NCI-H2081 treated with DMSO at 0.1 percent for 48 hours (cell line): ENCODE results near the gene SBF2.

Experiments used
- DNase-seq: peaks from one replicate; lab custom pipeline; 2025; lab: John Stamatoyannopoulos, UW

Gene SBF2

GRCh38 chr11:9851366-9851765 lies 442.7 kb downstream of the SBF2 start:
- no peak for DNase-seq

- DNase-seq: no peak
Measured at GRCh38 chr11:9850224-9850895, 443.7 kb downstream of the SBF2 start.

DNA sequence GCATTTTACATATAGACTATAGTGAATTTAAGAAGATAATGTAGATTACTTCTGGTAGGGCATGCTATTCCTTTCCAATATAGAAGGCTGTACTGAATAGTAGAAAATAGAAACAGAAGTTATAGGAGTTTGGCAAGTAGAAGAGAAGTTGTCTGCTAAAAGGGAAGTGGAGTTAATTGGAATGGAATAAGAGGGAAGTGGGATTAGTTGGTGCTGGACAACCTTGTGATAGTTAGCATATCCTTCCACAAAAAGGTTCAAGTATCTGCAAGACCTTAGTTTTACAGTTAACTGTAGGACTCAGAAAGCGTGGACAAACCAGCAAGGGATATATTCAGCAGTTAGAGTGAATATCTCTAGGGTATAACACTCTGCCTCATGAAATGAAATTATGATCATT lies 444.6 kb downstream of the SBF2 start:
- no peak for DNase-seq

- DNase-seq: no peak
Measured at GRCh38 chr11:9847636-9848035, 446.4 kb downstream of the SBF2 start.

DNA sequence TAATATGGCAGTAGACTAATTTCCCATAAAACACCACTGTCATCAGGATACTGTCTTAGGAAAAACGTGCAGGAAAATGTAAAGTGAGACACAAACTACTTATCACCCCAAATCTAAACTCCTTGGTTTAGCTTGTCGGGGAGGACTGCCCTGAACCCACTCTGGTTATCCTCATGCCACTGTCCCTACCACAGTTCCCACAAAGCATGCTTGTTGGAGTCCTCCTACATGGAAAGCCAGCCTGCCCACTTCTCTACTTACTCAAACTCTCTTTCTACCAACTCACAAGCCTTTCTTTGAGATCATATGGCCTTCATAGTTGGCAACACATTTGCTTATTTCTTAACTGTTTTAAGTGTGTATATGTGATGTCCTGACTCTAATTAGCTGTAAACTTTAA lies 451.1 kb downstream of the SBF2 start:
- no peak for DNase-seq

GRCh38 chr11:9840460-9841004 lies 453.5 kb downstream of the SBF2 start:
- DNase-seq: no peak

GRCh38 chr11:9839550-9839949 lies 454.5 kb downstream of the SBF2 start:
- no peak for DNase-seq

DNA sequence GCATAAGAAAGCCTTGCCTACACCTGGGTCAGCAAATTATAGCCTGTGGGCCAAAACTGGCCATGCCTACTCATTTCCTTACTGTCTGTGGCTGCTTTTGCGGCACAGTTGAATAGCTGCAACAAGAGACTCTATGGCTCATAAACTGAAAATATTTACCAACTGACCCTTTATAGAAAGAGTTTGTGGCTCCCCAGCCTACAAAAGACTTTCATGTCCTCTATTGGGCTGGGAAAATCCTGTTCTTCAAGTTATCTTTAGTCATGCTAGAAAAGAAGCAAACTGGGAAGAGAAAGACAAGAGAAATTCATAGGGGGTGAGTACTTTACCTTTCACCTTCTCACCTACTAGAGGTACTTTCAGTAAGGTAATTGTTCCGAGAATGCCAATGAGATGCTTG lies 455.1 kb downstream of the SBF2 start:
- DNase-seq: no peak

DNA sequence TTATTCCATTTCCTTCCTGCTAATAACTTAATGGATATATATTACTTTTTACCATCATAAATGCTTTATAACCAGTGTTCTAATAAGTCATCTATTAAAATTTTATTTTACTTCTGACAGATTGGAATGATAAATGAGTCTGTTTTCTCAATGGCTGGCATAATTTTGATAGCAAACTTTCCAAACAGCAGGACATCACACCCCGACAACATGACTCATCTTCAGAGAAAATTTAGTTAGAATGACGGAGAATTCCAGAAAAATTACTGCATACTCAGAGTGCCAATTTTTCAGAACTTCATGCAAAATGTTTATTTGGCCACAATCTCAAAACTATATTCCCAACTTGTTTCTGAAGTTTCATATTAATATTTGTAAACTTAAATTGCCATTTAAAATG lies 455.8 kb downstream of the SBF2 start:
- DNase-seq: no peak

GRCh38 chr11:9834291-9834690 lies 459.7 kb downstream of the SBF2 start:
- no peak for DNase-seq

DNA sequence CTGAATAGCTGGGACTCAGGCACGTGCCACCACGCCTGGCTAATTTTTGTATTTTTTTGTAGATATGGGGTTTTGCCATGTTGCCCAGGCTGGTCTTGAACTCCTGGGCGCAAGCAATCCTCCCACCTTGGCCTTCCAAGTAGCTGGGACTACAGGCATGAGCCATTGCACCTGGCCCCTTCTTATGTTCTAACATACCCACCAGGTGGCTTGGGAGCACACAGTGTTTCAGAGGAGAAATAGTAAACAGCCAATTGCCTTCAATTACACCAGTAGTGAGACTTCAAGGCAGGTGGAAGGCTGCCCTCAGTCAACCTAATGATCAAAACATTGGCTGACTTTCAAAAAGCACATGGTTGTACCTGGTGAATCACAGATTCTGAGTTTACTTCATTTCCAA lies 462.9 kb downstream of the SBF2 start:
- no peak for DNase-seq

GRCh38 chr11:9827708-9828107 lies 466.3 kb downstream of the SBF2 start:
- no peak for DNase-seq

DNA sequence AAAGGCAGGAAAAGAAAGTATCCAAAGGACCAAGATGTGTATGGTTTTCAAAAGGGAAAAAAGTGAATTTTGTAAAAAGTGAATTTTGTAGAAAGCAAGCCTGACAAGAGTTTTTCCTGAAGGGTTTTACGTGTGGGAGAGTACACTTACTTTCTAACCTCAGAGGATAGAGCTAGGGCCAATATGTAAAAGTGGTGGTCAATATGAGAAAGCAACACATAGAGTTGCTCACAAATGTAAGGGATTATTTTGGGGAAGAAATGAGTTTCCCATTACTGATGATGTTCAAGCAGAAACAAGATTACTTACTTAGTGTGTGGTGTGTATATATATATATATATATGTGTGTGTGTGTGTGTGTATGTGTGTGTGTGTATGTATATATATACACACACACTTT lies 467.6 kb downstream of the SBF2 start:
- DNase-seq: no peak

- no peak for DNase-seq
Measured at GRCh38 chr11:9825895-9826294, 468.1 kb downstream of the SBF2 start.

- DNase-seq: no peak
Measured at GRCh38 chr11:9825315-9825714, 468.7 kb downstream of the SBF2 start.

DNA sequence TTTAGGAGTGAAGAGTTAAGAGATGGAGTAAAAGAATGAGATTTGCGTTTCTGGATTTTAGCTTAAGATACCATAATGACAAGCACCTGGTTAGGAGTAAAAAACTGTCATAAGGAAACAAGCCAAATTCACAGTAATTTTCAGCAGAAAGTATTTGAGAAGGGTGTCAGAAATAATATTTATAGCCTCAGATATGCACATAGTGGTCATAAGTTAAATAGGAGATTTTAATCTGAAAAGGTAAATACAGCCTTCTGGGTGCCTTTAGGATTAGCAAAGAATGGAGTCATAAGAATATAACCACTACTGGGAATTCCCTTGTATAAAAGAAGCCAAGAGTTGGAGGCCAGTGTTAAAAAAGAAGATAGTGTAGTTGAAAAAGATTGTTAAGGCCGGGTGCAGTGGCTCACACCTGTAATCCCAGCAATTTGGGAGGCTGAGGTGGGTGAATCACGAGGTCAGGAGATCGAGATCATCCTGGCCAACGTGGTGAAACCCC lies 470.1 kb downstream of the SBF2 start:
- no peak for DNase-seq

DNA sequence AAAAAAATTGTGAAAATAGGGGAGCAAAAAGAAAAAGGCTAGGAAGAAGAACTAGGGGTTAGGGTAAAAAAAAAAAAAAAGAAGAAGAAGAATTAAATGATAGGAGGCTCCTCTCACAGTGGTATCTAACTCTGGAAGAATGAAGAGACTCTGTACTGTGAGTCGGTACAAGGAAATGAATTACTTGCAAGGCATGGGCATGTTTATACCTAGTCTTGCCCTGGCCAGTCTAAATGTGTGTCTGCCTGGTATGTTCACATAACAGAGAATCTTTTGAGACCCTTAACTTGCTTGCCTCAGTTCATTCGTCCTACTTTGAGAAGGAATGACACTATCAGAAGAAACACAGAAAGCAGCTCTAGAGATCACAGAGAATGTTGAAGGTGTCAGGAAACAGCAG lies 470.6 kb downstream of the SBF2 start:
- no peak for DNase-seq

DNA sequence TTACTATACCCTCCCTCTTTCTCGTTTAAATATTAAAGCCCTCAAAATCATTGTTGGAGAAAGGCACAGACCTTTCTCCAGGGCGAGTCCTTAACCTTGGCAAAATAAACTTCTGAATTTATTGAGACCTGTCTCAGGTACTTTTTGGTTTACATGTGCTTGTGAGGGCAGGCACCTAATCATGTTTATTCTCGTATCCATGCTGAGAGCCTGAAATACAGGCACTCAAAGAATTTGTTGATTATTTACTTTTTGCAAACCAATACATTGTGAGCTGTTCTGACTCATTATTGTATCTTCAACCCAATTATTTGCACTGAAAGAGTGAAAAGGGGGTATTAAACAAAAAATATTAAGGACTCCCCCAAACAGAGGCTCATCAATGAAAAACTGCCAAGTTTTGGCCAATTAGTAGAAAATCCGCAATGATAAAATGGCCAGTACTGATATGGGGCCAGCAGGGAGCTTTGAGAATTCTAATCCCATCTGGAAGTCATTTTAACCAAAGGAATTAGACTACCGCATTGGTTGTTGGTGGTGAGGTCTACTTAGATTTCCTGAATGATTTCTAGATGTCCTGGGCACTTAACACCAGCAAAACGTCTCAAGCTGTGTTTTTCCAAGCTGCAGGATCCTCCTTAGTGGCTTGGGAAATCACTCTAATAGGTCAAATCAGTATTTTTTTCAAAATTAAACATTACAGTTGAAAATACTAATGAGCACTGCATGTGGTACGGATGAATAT lies 472.8 kb downstream of the SBF2 start:
- DNase-seq: no peak

DNA sequence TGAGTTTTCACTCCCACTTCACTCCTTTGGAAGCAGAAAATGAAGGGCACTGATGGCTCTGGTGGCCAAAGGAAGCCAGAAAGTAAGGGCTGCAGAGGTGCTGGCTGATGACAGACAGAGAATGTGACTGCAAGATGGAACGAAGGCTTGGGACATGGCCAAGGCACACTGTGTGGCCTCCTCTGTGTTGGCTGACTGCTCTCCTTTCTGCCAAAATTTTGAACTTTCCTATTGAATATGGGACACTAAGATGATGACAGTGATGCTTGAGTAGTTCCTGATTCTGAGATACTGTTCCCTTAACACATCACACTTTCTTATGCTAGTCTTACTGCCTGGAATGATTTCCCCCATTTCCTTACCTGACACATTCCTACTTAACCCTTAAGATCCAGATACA lies 473.8 kb downstream of the SBF2 start:
- DNase-seq: no peak

GRCh38 chr11:9817191-9817590 lies 476.8 kb downstream of the SBF2 start:
- no peak for DNase-seq

DNA sequence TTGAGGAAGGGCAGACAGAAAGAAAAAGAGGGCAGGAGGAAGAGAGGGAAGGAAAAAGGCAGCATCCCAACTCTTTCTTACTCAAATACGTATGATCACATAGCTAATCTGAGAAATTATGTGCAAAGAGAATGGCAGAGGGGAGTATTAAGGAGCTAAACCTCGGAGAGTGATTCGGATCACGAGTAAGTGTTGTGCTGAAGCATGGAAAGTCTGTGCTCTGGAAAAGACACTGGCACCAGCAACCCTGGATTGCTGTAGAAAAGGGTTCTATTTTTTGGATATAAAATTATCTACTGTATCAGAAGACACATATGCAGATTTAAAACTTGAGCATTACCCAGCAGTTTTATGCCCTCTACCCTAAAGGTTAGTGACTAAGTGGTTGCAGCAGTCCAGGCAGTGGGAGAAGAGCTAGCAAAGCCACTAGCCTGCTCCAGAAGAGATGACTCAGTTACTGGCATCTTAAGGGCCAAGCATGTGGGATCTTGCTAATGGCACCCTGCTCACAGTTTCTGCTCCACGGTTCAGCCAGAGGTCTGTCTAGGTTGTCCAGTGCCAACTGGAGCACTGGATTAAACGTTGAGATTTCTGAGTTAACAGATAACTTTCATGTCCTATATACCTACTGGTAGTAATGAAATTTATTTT lies 478.4 kb downstream of the SBF2 start:
- no peak for DNase-seq

DNA sequence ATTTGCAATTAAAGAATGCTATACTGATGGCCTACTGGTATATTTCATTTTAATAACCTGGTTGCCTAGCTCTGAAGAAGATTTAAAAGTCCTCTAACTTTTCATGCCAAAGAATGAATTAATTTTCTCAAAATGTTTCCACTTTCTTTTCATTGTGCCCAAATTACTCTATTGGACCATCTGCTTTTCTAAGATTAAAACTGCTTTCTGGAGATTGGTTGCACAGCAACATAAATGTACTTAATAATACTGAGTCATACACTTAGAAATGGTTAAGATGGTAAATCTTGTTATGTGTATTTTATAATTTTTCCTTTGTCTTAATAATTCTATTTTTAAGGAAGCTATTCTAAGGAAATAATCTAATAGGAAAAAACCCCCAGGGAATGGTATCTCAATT lies 479.9 kb downstream of the SBF2 start:
- no peak for DNase-seq

DNA sequence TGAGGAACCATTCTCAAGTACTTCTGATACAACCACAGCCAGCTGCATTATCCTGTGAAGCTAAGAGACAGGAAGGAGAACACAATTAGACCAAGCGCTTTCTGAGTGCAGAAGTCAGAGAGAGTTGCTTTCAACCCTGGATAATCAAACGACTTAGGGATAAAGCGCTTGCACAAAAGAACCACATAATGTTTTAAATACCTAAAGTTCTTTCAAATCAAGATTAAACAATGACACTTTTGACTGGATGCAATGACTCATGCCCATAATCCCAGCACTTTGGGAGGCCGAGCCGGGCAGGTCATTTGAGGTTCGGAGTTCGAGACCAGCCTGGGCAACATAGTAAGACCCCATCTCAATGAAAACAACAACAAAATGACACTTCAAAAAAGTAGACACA lies 485.1 kb downstream of the SBF2 start:
- no peak for DNase-seq
